BLaER1 treated with 17β-estradiol and CSF1 and Interleukin-3, amounts not matched to agents 10 nM and 100 nM (cell line): ENCODE measurements around the gene TCEA3.
"Not testable (repeated sequence)": the region's sequence is repeated elsewhere in the genome, so short reads cannot be mapped to it uniquely, and the experiment has no call there.

ENCODE experiments used
- H3K27ac ChIP-seq, 11 experiments: shearing (Covaris generic); formaldehyde crosslinking; 2 replicates each; pipeline ENCODE4 v1.8.1; 2022
- H3K27me3 ChIP-seq, 11 experiments: shearing (Covaris generic); formaldehyde crosslinking; 2 replicates each; pipeline ENCODE4 v1.8.1; 2022
- H3K36me3 ChIP-seq, 11 experiments: shearing (Covaris generic); formaldehyde crosslinking; 2 replicates each; pipeline ENCODE4 v1.8.1; 2022
- H3K4me1 ChIP-seq, 10 experiments: shearing (Covaris generic); formaldehyde crosslinking; 2 replicates each; pipeline ENCODE4 v1.8.1; 2022
- H3K4me2 ChIP-seq, 11 experiments: shearing (Covaris generic); formaldehyde crosslinking; 2 replicates each; pipeline ENCODE4 v1.8.1; 2022
- H3K4me3 ChIP-seq, 10 experiments: shearing (Covaris generic); formaldehyde crosslinking; 2 replicates each; pipeline ENCODE4 v1.8.1; 2022
- H3K9ac ChIP-seq, 11 experiments: shearing (Covaris generic); formaldehyde crosslinking; 2 replicates each; pipeline ENCODE4 v1.8.1; 2022
- H3K9me3 ChIP-seq, 11 experiments: shearing (Covaris generic); formaldehyde crosslinking; replicated peaks in 1 of 11; 2 replicates each; pipeline ENCODE4 v1.8.1; 2022
- H4K20me1 ChIP-seq, 11 experiments: shearing (Covaris generic); formaldehyde crosslinking; 2 replicates each; pipeline ENCODE4 v1.8.1; 2022
- Cebpa-rat ChIP-seq, 11 experiments: shearing (Covaris generic); IDR thresholded peaks; 2 replicates each; pipeline ENCODE4 v1.8.1; 2022

The TCEA3 gene

DNA sequence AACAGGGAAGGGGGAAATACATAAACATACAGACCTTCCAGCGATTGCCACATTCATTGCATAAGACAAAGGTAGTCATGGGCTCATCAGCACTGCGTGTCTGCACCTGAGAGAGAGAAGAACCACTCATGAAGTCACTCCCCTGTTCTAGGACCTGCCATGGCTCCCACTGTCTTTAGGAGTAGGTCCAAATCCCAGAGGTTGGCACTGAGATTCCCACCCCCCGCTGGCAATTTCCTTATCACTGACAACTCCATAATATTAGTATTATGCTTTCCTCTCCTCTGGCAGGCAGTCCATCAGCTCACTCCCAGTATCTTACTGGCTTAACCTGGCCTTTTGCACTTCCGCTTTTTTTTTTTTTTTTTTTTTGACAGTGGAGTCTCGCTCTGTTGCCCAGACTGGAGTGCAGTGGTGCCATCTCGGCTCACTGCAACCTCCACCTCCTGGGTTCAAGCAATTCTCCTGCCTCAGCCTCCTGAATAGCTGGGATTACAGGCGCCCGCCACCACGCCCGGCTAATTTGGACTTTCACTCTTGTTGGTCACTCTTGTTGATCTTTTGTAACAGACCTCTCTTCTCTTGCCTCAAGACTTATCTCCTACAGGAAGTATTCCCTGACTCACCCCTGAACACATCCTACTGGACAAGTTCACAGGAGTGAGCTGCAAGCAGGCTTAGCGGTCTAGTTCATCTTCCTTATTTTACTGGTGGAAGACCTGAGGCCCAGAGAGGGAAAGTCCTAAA, 40.1 kb downstream of the TCEA3 start:
- Histone ChIP-seq H3K9ac (no peak overlapping the region), H3K4me2 (peak overlapping the region in 1 of 11 experiments; percentile 42; a peak in 2 of 22 replicates), H3K36me3 (no peaks in the 10 kb centered on the region), H3K4me1 (peaks cover 9 to 29% (median 11%) of the 10 kb centered on the region in 10 experiments; a peak in 16 of 20 replicates), H3K27ac (no peak overlapping the region), H3K9me3 (peaks cover 0 to 7% (median 0%) of the 10 kb centered on the region in 11 experiments; a peak in 2 of 22 replicates), H3K27me3 (no peaks in the 10 kb centered on the region), H4K20me1 (no peaks in the 10 kb centered on the region), H3K4me3 (no peak overlapping the region)
- no peak for TF ChIP-seq Cebpa-rat (IDR thresholded peaks at IDR 0.05)

DNA sequence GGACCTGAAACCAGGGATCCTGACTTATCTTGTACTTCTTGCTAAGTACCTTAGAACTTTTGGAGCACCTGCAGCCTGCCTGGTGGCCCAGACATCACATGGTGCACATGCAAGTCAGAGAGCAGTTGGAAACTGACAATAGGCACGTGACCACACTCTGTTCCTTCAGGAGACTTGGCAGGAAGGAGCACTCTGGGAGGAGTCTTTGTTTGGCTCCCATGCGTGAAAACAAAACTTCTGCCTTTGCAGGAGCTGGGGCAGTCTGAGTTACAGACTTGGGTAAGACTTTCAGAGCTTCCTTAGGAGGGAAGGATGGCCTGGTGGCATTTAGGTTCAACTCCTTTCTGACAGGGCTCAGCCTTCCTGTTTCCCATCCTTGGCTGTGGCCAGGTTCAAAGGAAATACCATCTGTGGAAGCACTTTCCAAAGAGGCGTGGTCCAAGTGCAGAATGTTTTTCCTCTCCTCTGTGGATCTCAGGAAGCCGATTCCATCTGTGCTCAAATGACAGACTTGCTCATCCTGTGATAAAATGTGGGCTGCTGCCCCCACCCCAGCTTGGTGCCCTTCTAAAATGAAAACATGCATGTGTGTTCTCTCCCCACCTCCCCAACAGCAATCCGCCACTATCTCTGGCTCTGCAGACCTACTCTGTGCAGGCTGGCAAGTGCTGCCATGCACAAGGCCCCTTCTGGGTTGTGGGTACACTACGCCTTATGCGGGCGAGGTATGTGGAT, 40.8 kb downstream of the TCEA3 start:
- H3K27ac ChIP-seq: no peak overlapping the region
- H3K4me3 ChIP-seq: no peak overlapping the region

DNA sequence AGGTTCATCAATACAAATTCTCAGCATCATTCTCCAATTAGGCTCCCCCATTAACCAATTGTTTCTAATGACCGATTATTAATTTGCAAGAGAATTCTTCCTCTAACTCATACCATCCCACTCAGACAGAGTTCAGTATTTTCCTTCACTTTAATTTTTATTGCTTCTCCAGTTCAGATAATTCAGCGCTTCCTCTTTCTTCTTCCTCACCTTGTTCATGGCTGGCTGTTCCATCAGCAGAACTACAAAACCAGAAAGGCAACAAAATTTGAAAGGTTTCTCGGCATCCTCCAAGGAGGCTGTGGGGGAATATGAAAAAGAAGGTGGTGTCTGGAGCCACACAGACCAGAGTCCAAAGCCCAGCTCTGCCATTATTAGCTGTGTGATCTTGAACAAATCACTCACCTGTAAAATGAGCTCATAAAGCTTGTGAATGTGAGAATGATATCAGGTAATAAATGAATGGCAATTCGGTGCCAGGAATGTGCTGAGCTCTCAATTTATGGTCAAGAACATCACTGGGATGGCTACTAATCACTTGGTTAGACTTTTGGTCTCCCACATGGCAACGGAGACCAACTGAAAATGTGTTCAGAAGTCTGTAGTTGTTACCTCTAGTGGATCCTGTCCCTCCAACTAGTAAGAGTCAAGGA, 43.2 kb downstream of the TCEA3 start:
- Histone ChIP-seq H3K9me3 (peaks cover 0 to 7% (median 0%) of the 10 kb centered on the region in 11 experiments; a peak in 2 of 22 replicates), H3K9ac (no peak overlapping the region), H3K4me2 (peak overlapping the region in 1 of 11 experiments; percentile 7; a peak in 1 of 22 replicates), H3K4me1 (peaks cover 9 to 53% (median 24%) of the 10 kb centered on the region in 10 experiments; a peak in 18 of 20 replicates), H3K4me3 (no peak overlapping the region), H3K27ac (no peak overlapping the region), H3K36me3 (no peaks in the 10 kb centered on the region), H3K27me3 (no peaks in the 10 kb centered on the region), H4K20me1 (no peaks in the 10 kb centered on the region)
- TF ChIP-seq Cebpa-rat (IDR thresholded peaks at IDR 0.05): no peak

More for the DNA sequence above, 40.8 kb downstream of the TCEA3 start:
- peaks cover 0 to 7% (median 0%) of the 10 kb centered on the region in 11 experiments; a peak in 2 of 22 replicates for H3K9me3 ChIP-seq
- no peak for TF ChIP-seq Cebpa-rat (IDR thresholded peaks at IDR 0.05)
- H3K36me3 ChIP-seq: no peaks in the 10 kb centered on the region
- peaks cover 9 to 36% (median 14%) of the 10 kb centered on the region in 10 experiments; a peak in 18 of 20 replicates for H3K4me1 ChIP-seq
- peak overlapping the region in 6 of 11 experiments; percentile 10 to 37 (median 18); a peak in 6 of 22 replicates for H3K4me2 ChIP-seq
- no peak overlapping the region for H3K9ac ChIP-seq
- H3K27me3 ChIP-seq: no peaks in the 10 kb centered on the region
- H4K20me1 ChIP-seq: no peaks in the 10 kb centered on the region

DNA sequence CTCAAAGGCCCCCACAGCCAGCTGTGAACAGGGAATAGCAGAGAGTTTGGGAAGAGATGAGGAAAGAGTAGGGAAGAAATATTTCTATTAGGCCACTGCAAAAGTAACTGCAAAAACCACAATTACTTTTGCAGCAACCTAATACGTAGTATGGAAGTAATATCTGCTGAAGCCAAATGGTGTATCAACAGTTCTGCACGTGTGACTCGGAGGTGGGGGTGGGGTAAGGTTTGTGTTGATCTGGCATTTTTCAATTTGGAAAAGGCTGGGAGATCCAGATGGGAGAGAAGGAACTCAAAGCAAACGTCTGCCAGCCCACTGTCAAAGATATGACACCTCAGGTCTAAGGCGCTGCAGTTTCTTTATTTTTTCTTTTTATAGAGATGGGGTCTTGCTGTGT, 43.8 kb downstream of the TCEA3 start:
- Histone ChIP-seq H3K27me3 (no peaks in the 10 kb centered on the region), H3K36me3 (no peaks in the 10 kb centered on the region), H3K9ac (no peak overlapping the region), H3K27ac (no peak overlapping the region), H4K20me1 (no peaks in the 10 kb centered on the region), H3K4me2 (peak overlapping the region in 1 of 11 experiments; percentile 7; a peak in 1 of 22 replicates), H3K4me3 (no peak overlapping the region), H3K4me1 (peaks cover 9 to 53% (median 24%) of the 10 kb centered on the region in 10 experiments; a peak in 18 of 20 replicates), H3K9me3 (peaks cover 0 to 7% (median 0%) of the 10 kb centered on the region in 11 experiments; a peak in 2 of 22 replicates)
- no peak for TF ChIP-seq Cebpa-rat (IDR thresholded peaks at IDR 0.05)

DNA sequence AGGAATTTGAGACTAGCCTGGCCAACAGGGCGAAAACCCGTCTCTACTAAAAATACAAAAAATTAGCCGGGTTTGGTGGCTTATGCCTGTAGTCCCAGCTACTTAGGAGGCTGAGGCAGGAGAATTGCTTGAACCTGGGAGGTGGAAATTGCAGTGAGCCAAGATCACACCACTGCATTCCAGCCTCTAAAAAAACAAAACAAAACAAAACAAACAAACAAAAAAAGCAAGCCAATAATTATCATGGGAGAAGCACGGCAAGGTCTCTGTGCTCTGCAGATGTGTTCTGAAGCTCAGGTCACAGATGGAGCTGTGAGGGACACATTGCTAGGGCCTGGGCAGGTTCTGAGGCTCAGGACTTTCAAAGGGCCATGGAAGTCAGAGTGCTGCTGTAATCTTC, 44.3 kb downstream of the TCEA3 start:
- H3K4me1 ChIP-seq: peaks cover 9 to 53% (median 24%) of the 10 kb centered on the region in 10 experiments; a peak in 18 of 20 replicates
- H3K27me3 ChIP-seq, H3K36me3 ChIP-seq, H3K27ac ChIP-seq, H3K4me3 ChIP-seq, H3K9ac ChIP-seq, H4K20me1 ChIP-seq, H3K9me3 ChIP-seq: not testable (repeated sequence)
- peak overlapping the region in 2 of 11 experiments; percentile 17 to 20; a peak in 2 of 22 replicates for H3K4me2 ChIP-seq

DNA sequence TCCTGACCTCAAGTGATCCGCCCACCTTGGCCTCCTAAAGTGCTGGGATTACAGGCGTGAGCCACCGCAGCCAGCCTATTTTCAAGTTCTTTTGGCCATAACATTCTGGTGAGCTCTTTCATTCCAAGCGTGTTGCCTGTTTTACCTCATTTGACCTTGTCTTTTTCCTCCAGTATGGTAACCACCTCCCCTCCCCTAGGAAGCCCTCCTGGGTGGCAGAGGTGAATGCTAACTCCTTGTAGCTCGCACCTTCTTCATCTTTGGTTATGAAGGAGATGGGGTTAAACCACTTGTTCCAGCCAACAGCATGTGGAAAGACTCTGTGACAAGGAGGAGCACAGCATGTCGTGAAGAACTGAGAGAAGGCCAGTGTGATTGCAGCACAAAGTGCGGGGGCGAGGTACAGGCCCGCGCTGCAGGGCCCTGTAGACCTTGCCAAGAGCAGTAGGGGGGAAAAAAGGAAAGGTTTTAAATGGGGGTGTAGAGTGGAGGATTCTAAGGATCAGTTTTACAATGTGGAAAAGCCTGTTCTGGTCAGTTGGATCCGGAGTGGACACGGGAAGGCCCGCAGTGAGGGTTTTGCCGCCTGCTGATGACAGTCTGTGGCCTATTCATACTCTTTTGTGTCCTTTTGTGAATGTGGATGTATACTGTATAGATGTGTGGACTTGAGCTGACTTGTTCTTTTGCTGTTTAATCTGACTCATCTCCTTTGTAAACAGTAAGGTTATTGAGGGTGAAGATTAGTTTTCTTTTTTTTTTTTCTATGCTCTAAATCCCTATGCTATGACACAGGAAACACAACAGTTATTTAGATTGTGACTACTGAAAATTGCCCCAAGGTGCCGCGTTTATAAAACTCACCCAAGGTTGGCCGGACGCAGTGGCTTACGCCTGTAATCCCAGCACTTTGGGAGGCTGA, 47.4 kb downstream of the TCEA3 start:
- Histone ChIP-seq H3K9me3 (peaks cover 0 to 2% (median 0%) of the 10 kb centered on the region in 11 experiments; a peak in 1 of 22 replicates), H3K9ac (no peak overlapping the region), H3K27me3 (no peaks in the 10 kb centered on the region), H3K27ac (peak overlapping the region in 8 of 11 experiments; percentile 2 to 73 (median 44); a peak in 12 of 22 replicates), H3K4me1 (peaks cover 14 to 48% (median 21%) of the 10 kb centered on the region in 10 experiments), H3K4me2 (peak overlapping the region in 4 of 11 experiments; percentile 46 to 80 (median 56); a peak in 3 of 22 replicates), H3K36me3 (no peaks in the 10 kb centered on the region), H3K4me3 (no peak overlapping the region), H4K20me1 (no peaks in the 10 kb centered on the region)
- TF ChIP-seq Cebpa-rat (IDR thresholded peaks at IDR 0.05): no peak

DNA sequence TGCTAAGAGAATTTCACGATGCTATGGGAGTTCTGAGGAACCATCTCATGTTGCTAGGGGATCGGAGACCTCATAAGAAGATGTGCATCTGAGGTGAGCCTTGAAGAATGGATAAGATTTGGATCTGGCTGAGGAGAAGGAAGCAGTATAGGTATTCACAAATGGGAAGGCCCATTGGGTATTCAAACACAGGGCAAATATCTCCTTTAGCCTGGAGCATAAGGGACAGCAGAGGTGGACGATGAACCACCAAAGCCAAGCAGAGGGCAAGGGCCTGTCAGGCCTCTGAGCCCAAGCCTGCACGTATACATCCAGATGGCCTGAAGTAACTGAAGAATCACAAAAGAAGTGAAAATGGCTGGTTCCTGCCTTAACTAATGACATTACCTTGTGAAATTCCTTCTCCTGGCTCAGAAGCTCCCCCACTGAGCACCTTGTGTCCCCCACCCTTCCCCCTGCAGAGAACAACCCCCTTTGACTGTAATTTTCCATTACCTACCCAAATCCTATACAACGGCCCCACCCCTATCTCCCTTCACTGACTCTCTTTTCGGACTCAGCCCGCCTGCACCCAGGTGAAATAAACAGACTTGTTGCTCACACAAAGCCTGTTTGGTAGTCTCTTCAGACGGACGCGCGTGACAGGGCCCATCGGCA, 50.3 kb downstream of the TCEA3 start:
- not testable (repeated sequence) for H3K4me2 ChIP-seq, H3K4me3 ChIP-seq, H4K20me1 ChIP-seq, H3K9me3 ChIP-seq, H3K36me3 ChIP-seq, H3K9ac ChIP-seq, H3K27ac ChIP-seq, H3K27me3 ChIP-seq
- H3K4me1 ChIP-seq: peaks cover 39 to 55% (median 50%) of the 10 kb centered on the region in 10 experiments
